Measurements from ENCODE around the gene TLL1. TPM values are rescaled to one million over a fixed set of nuclear protein-coding genes. Genes with fewer than 3 reads are reported as not detected.

The TLL1 gene
- total RNA-seq, 1 donor from 2014 or later: 7.9 TPM

GRCh38 chr4:166014411-166014810, 141.4 kb downstream of the TLL1 start:
- H3K36me3 ChIP-seq: no peaks in the 10 kb centered on the region
- DNase-seq (ENCODE audit: extremely low spot score in 2 of 2): no peak
- intact Hi-C loops (cut with DNase I): no loop called here
- H3K4me3 ChIP-seq: no peak overlapping the region
- no peaks in the 10 kb centered on the region for H3K27me3 ChIP-seq
- H3K27ac ChIP-seq: no peak overlapping the region
- no peaks in the 10 kb centered on the region for H3K4me1 ChIP-seq
- H3K9me3 ChIP-seq: no peaks in the 10 kb centered on the region
- TF ChIP-seq POLR2AphosphoS5 (IDR thresholded peaks at IDR 0.05; ENCODE audit: insufficient read depth in 1 of 2, low read depth in 1 of 2) (peak in 1 of 2 donors; percentile 25), CTCF (IDR thresholded peaks at IDR 0.05) (no peak)

- intact Hi-C loops (cut with DNase I): no loop called here
- no peak for TF ChIP-seq CTCF (IDR thresholded peaks at IDR 0.05)
- Histone ChIP-seq H3K36me3 (no peaks in the 10 kb centered on the region), H3K9me3 (no peaks in the 10 kb centered on the region), H3K4me3 (no peak overlapping the region), H3K4me1 (no peaks in the 10 kb centered on the region), H3K27me3 (no peaks in the 10 kb centered on the region), H3K27ac (no peak overlapping the region)
- no peak for DNase-seq (ENCODE audit: extremely low spot score in 2 of 2)
Observed at GRCh38 chr4:166017804-166018203, 144.8 kb downstream of the TLL1 start.

GRCh38 chr4:166019441-166020220, 146.6 kb downstream of the TLL1 start:
- Histone ChIP-seq H3K4me3 (no peak overlapping the region), H3K36me3 (no peaks in the 10 kb centered on the region), H3K4me1 (no peaks in the 10 kb centered on the region), H3K27ac (no peak overlapping the region), H3K9me3 (no peaks in the 10 kb centered on the region), H3K27me3 (no peaks in the 10 kb centered on the region)
- intact Hi-C loops (cut with DNase I): no loop called here
- no peak for TF ChIP-seq CTCF (IDR thresholded peaks at IDR 0.05)
- no peak for TF ChIP-seq POLR2AphosphoS5 (IDR thresholded peaks at IDR 0.05; ENCODE audit: insufficient read depth in 1 of 2, low read depth in 1 of 2)
- no peak for TF ChIP-seq POLR2A (IDR thresholded peaks at IDR 0.05)
- DNase-seq (ENCODE audit: extremely low spot score in 2 of 2): no peak

GRCh38 chr4:166021617-166022016, 148.6 kb downstream of the TLL1 start:
- intact Hi-C loops (cut with DNase I): no loop called here
- H3K27ac ChIP-seq: no peak overlapping the region
- DNase-seq (ENCODE audit: extremely low spot score in 2 of 2): no peak
- H3K4me1 ChIP-seq: no peaks in the 10 kb centered on the region
- H3K9me3 ChIP-seq: no peaks in the 10 kb centered on the region
- H3K36me3 ChIP-seq: no peaks in the 10 kb centered on the region
- H3K27me3 ChIP-seq: no peaks in the 10 kb centered on the region
- no peak for TF ChIP-seq CTCF (IDR thresholded peaks at IDR 0.05)
- H3K4me3 ChIP-seq: no peak overlapping the region

GRCh38 chr4:166034965-166035364, 161.9 kb downstream of the TLL1 start:
- Histone ChIP-seq H3K36me3 (no peaks in the 10 kb centered on the region), H3K4me3 (no peak overlapping the region), H3K4me1 (no peaks in the 10 kb centered on the region), H3K27ac (no peak overlapping the region), H3K27me3 (no peaks in the 10 kb centered on the region), H3K9me3 (no peaks in the 10 kb centered on the region)
- intact Hi-C loops (cut with DNase I): no loop called here
- no peak for DNase-seq (ENCODE audit: extremely low spot score in 2 of 2)
- no peak for TF ChIP-seq POLR2A (IDR thresholded peaks at IDR 0.05)
- TF ChIP-seq POLR2AphosphoS5 (IDR thresholded peaks at IDR 0.05; ENCODE audit: insufficient read depth in 1 of 2, low read depth in 1 of 2): no peak
- TF ChIP-seq CTCF (IDR thresholded peaks at IDR 0.05): no peak

All from vagina (tissue), 2 donors.